ENCODE data around the gene GADL1. TPM values are rescaled to one million over a fixed set of nuclear protein-coding genes. Genes with fewer than 3 reads are reported as not detected.

GADL1 gene
- total and polyA plus RNA-seq, 7 donors = 0.89 to 5.6 (median 1.5) TPM

- DNase-seq = no peak
- Histone ChIP-seq H3K27me3 (ENCODE audit: insufficient read depth in 3 of 3, low read length in 2 of 3) (no peaks in the 10 kb centered on the region), H3K36me3 (ENCODE audit: insufficient read depth in 1 of 2, low read depth in 1 of 2) (no peaks in the 10 kb centered on the region), H3K9me3 (peaks cover 4% of the 10 kb centered on the region), H3K27ac (no peak overlapping the region), H3K4me1 (no peaks in the 10 kb centered on the region), H3K4me3 (no peak overlapping the region)
- 73 to 80% (median 77%) methylated on average over 9 of the region's 9 CpGs for WGBS, 3 donors
- TF ChIP-seq CTCF (IDR thresholded peaks at IDR 0.05) = no peak
- ATAC-seq = no peak
- intact Hi-C loops (cut with DNase I) = loop anchor here in 1 of 2 donors (5.0 kb wide), 1 partner anchor 598 kb away; no protein-coding TSS in a partner anchor
Observed at GRCh38 chr3:30704931-30705890, 189.2 kb downstream of the GADL1 start.

- Histone ChIP-seq H3K27me3 (ENCODE audit: insufficient read depth in 3 of 3, low read length in 2 of 3) (no peaks in the 10 kb centered on the region), H3K9me3 (peaks cover 4% of the 10 kb centered on the region), H3K4me3 (no peak overlapping the region), H3K4me1 (no peaks in the 10 kb centered on the region), H3K27ac (no peak overlapping the region), H3K36me3 (ENCODE audit: insufficient read depth in 1 of 2, low read depth in 1 of 2) (peaks cover 0 to 3% of the 10 kb centered on the region in 2 donors)
- no peak for DNase-seq
- no peak for TF ChIP-seq CTCF (IDR thresholded peaks at IDR 0.05)
- 71 to 84% (median 81%) methylated on average over 2 of the region's 2 CpGs for WGBS, 3 donors
- intact Hi-C loops (cut with DNase I) = loop anchor here in 1 of 2 donors (5.0 kb wide), 1 partner anchor 596 kb away; no protein-coding TSS in a partner anchor
- no peak for ATAC-seq
Observed at GRCh38 chr3:30702828-30703397, 191.5 kb downstream of the GADL1 start.

- H3K27me3 ChIP-seq (ENCODE audit: insufficient read depth in 3 of 3, low read length in 2 of 3) = no peaks in the 10 kb centered on the region
- intact Hi-C loops (cut with DNase I) = loop anchor here in 1 of 2 donors (5.0 kb wide), 1 partner anchor 595 kb away; no protein-coding TSS in a partner anchor
- peaks cover 3% of the 10 kb centered on the region for H3K4me1 ChIP-seq
- no peak overlapping the region for H3K27ac ChIP-seq
- no peak for TF ChIP-seq CTCF (IDR thresholded peaks at IDR 0.05)
- no peak overlapping the region for H3K4me3 ChIP-seq
- peaks cover 4% of the 10 kb centered on the region for H3K9me3 ChIP-seq
- H3K36me3 ChIP-seq (ENCODE audit: insufficient read depth in 1 of 2, low read depth in 1 of 2) = peaks cover 0 to 3% of the 10 kb centered on the region in 2 donors
- DNase-seq (no peak), ATAC-seq (no peak)
Observed at GRCh38 chr3:30702038-30702827, 192.2 kb downstream of the GADL1 start.

GRCh38 chr3:30700702-30701321, 193.6 kb downstream of the GADL1 start:
- Histone ChIP-seq H3K9me3 (peaks cover 4% of the 10 kb centered on the region), H3K27me3 (ENCODE audit: insufficient read depth in 3 of 3, low read length in 2 of 3) (no peaks in the 10 kb centered on the region), H3K4me3 (no peak overlapping the region), H3K36me3 (ENCODE audit: insufficient read depth in 1 of 2, low read depth in 1 of 2) (peaks cover under 1 to 3% of the 10 kb centered on the region in 2 donors), H3K4me1 (peaks cover 16% of the 10 kb centered on the region), H3K27ac (no peak overlapping the region)
- TF ChIP-seq CTCF (IDR thresholded peaks at IDR 0.05) = no peak
- ATAC-seq (no peak), DNase-seq (no peak)
- intact Hi-C loops (cut with DNase I) = loop anchor here in 1 of 2 donors (5.0 kb wide), 1 partner anchor 594 kb away; no protein-coding TSS in a partner anchor
- WGBS, 3 donors = 90 to 95% (median 91%) methylated on average over 3 of the region's 3 CpGs
